HepG2 (cell line): ENCODE data around the gene LYZ. TPM values are rescaled to one million over a fixed set of nuclear protein-coding genes. Genes with fewer than 3 reads are reported as not detected.

Experiments used
- ATAC-seq: fragments of 200-7000 bp; cut with Tn5 transposase; 3 replicates; pipeline ENCODE4 v1.9.1; 2020; ENCODE audit warnings: mild to moderate bottlenecking, moderate library complexity
- BruUV-seq: library from RNA; stranded (reverse); fragments of 400-500 nt; replicated peaks from 2 replicates; lab custom pipeline; 2021; lab: Mats Ljungman, UMichigan
- CTCF ChIA-PET: fragments of 300-600 bp; formaldehyde crosslinking; extraction: SDS; loops from one replicate; lab custom pipeline; 2021; ENCODE audit warnings: low total read pairs, inconsistent platforms, low intra/inter-chr PET ratio; lab: Yijun Ruan, JAX
- POLR2A ChIA-PET: fragments of 350-600 bp; sonication (Branson Sonifier 250); formaldehyde crosslinking; loops from one replicate; lab custom pipeline; 2020; ENCODE audit warnings: antibody characterized with exemption, inconsistent platforms; lab: Yijun Ruan, JAX
- DNase-seq: peaks from one replicate; pipeline ENCODE4 v3.0.0-alpha.2; 2015; ENCODE audit warnings: low spot score
- FAIRE-seq: peaks from 3 replicates; lab custom pipeline; 2011; peaks lifted over from hg19 to GRCh38; lab: Jason Lieb, UNC
- H2AFZ ChIP-seq: one replicate; pipeline ENCODE4 v1.6.1; 2011; ENCODE audit warnings: low read length, inconsistent platforms
- H3K27ac ChIP-seq: fragments of 300-600 bp; 3 replicates; pipeline ENCODE4 v1.8.0; 2011; ENCODE audit warnings: mixed run types, mild to moderate bottlenecking, mixed read lengths, low read length, inconsistent platforms; ENCODE audit not compliant: insufficient read depth; ENCODE audit errors: extremely low read length
- H3K27me3 ChIP-seq, 2 experiments: fragments of 200-600 bp in 1 of 2; 2 replicates in 1 of 2; 3 replicates in 1 of 2; pipeline versions ENCODE4 v1.6.0 to v1.8.0; 2011; ENCODE audit warnings: low read length in 2 of 2, mild to moderate bottlenecking in 2 of 2, moderate library complexity in 2 of 2, inconsistent platforms in 1 of 2; ENCODE audit not compliant: insufficient read depth in 2 of 2, control insufficient read depth in 1 of 2
- H3K36me3 ChIP-seq, 2 experiments: fragments of 200-600 bp in 1 of 2; replicated peaks in 1 of 2; 2 replicates in 1 of 2; 3 replicates in 1 of 2; pipeline versions ENCODE4 v1.5.1 to v1.8.0; 2011; ENCODE audit warnings: low read length in 2 of 2, inconsistent platforms in 1 of 2; ENCODE audit not compliant: insufficient read depth in 2 of 2, control insufficient read depth in 1 of 2
- H3K4me1 ChIP-seq: 2 replicates; pipeline ENCODE4 v1.5.1; 2012; ENCODE audit warnings: low read length, inconsistent platforms; ENCODE audit not compliant: insufficient read depth
- H3K4me2 ChIP-seq: 2 replicates; pipeline ENCODE4 v1.6.0; 2011; ENCODE audit warnings: low read depth, low read length, inconsistent platforms
- H3K4me3 ChIP-seq, 3 experiments: fragments of 200-600 bp in 1 of 3; sonication (generic), shearing (Covaris generic) in 1 of 3; replicated peaks in 1 of 3; 2 replicates each; pipeline ENCODE4 v1.5.1; 2011 to 2016; ENCODE audit warnings: low read length in 3 of 3, inconsistent platforms in 2 of 3, low read depth in 2 of 3, mild to moderate bottlenecking in 2 of 3, control low read depth in 1 of 3, mixed read lengths in 1 of 3; ENCODE audit not compliant: insufficient read depth in 1 of 3
- H3K79me2 ChIP-seq: one replicate; pipeline ENCODE4 v1.6.1; 2011; ENCODE audit warnings: low read length, inconsistent platforms; ENCODE audit not compliant: insufficient read depth
- H3K9ac ChIP-seq: 2 replicates; pipeline ENCODE4 v1.6.0; 2011; ENCODE audit warnings: mild to moderate bottlenecking, low read depth, low read length, inconsistent platforms; ENCODE audit not compliant: insufficient read depth
- H3K9me3 ChIP-seq: 2 replicates; pipeline ENCODE4 v1.5.1; 2012; ENCODE audit warnings: mild to moderate bottlenecking, low read length
- H4K20me1 ChIP-seq: 2 replicates; pipeline ENCODE4 v1.6.0; 2011; ENCODE audit warnings: inconsistent platforms, mild to moderate bottlenecking, low read length, moderate library complexity; ENCODE audit not compliant: insufficient read depth
- DR1 ChIP-seq: sonication (generic); formaldehyde crosslinking; IDR thresholded peaks from 2 replicates; pipeline ENCODE4 v1.8.0; 2021; ENCODE audit warnings: mild to moderate bottlenecking, missing genetic modification reagents, inconsistent platforms
- ELF4 ChIP-seq: sonication (generic); formaldehyde crosslinking; IDR thresholded peaks from 2 replicates; pipeline ENCODE4 v1.5.0; 2020; ENCODE audit warnings: missing genetic modification reagents, mild to moderate bottlenecking, moderate library complexity, borderline replicate concordance
- HOXD1 ChIP-seq: sonication (generic); formaldehyde crosslinking; IDR thresholded peaks from 2 replicates; pipeline ENCODE4 v1.5.0; 2020; ENCODE audit warnings: missing genetic modification reagents
- MIXL1 ChIP-seq: IDR thresholded peaks from 2 replicates; pipeline ENCODE4 v1.6.1; 2016
- MLX ChIP-seq: IDR thresholded peaks from 2 replicates; pipeline ENCODE4 v1.6.1; 2016
- NRL ChIP-seq: sonication (generic); formaldehyde crosslinking; IDR thresholded peaks from 2 replicates; pipeline ENCODE4 v1.5.0; 2020; ENCODE audit warnings: missing genetic modification reagents, mild to moderate bottlenecking, moderate library complexity, borderline replicate concordance
- PAWR ChIP-seq: sonication (generic); formaldehyde crosslinking; IDR thresholded peaks from 2 replicates; pipeline ENCODE4 v1.4.0; 2020; ENCODE audit warnings: missing genetic modification reagents, mild to moderate bottlenecking, borderline replicate concordance
- SKI ChIP-seq: fragments of 450-650 bp; IDR thresholded peaks from one replicate; pipeline ENCODE4 v1.6.1; 2018; ENCODE audit warnings: mild to moderate bottlenecking; ENCODE audit not compliant: partially characterized antibody
- THAP8 ChIP-seq: sonication (generic); formaldehyde crosslinking; IDR thresholded peaks from 2 replicates; pipeline ENCODE4 v1.5.1; 2020; ENCODE audit warnings: missing genetic modification reagents, mild to moderate bottlenecking, borderline replicate concordance
- WIZ ChIP-seq: sonication (generic); formaldehyde crosslinking; IDR thresholded peaks from 2 replicates; pipeline ENCODE4 v1.5.1; 2020; ENCODE audit warnings: mild to moderate bottlenecking, missing genetic modification reagents
- ZNF431 ChIP-seq: sonication (generic); formaldehyde crosslinking; IDR thresholded peaks from 2 replicates; pipeline ENCODE4 v1.9.0; 2022; ENCODE audit warnings: missing genetic modification reagents, low read depth, mild to moderate bottlenecking, borderline replicate concordance
- ZNF546 ChIP-seq: sonication (generic); formaldehyde crosslinking; conservative IDR thresholded peaks from 2 replicates; pipeline ENCODE4 v1.8.1; 2023; ENCODE audit warnings: mild to moderate bottlenecking, missing genetic modification reagents
- ZNF564 ChIP-seq: sonication (generic); formaldehyde crosslinking; IDR thresholded peaks from 2 replicates; pipeline ENCODE4 v1.8.1; 2023; ENCODE audit warnings: mild to moderate bottlenecking, missing genetic modification reagents
- in situ Hi-C: cut with HindIII; loops from 2 replicates; pipeline ENCODE4 v1.10.0; 2017; ENCODE audit warnings: low pct_unique_long_range_greater_than_20kb; ENCODE audit not compliant: extremely low pct_ligation_motif_present
- intact Hi-C: fragments of 100-400 bp; cut with micrococcal nuclease; formaldehyde crosslinking; loops from one replicate; pipeline ENCODE4 v1.10.0; 2022; ENCODE audit not compliant: unreplicated experiment
- polyA plus RNA-seq, 8 experiments: library from polyadenylated mRNA; depleted of rRNA in 3 of 8; stranded (reverse) in 7 of 8; unstranded in 1 of 8; fragments of >200 nt; fragmentation: Illumina TruSeq in 4 of 8; extraction: Trizol in 4 of 8; gene quantifications; 2 replicates each; pipeline versions ENCODE4 v1.2.1 to v1.2.3, GENCODE V29; 2011 to 2016; ENCODE audit warnings: low read depth in 4 of 8, missing spikeins in 1 of 8, mixed read lengths in 1 of 8; ENCODE audit not compliant: insufficient read depth in 1 of 8
- total RNA-seq, 5 experiments: library from RNA; depleted of rRNA; stranded (reverse); fragments of >200 nt; fragmentation: Illumina TruSeq; extraction: Trizol; gene quantifications; 2 replicates each; pipeline ENCODE4 v1.2.3, GENCODE V29; 2016; ENCODE audit warnings: low read depth in 1 of 5
- TF ChIP-seq, protein P1 (sequence below): sonication (generic); formaldehyde crosslinking; IDR thresholded peaks from 2 replicates; pipeline ENCODE4 v1.8.0; 2022; ENCODE audit warnings: missing genetic modification reagents, mild to moderate bottlenecking, moderate library complexity, borderline replicate concordance
- TF ChIP-seq, protein P2 (sequence below): sonication (generic); formaldehyde crosslinking; IDR thresholded peaks from 2 replicates; pipeline ENCODE4 v1.4.0; 2020; ENCODE audit warnings: mild to moderate bottlenecking, missing genetic modification reagents
- TF ChIP-seq, protein P3 (sequence below): sonication (generic); formaldehyde crosslinking; IDR thresholded peaks from 2 replicates; pipeline ENCODE4 v1.5.0; 2020; ENCODE audit warnings: missing genetic modification reagents

The LYZ gene
- total and polyA plus RNA-seq, 2 of the 13 experiments (the other 11 are each of a cell fraction or from before 2014, with no cell fraction given) = 1,788 to 2,054 TPM

- H3K27me3 ChIP-seq = no peaks in the 10 kb centered on the region
- no peak overlapping the region for H3K9ac ChIP-seq
- H3K79me2 ChIP-seq = no peaks in the 10 kb centered on the region
- H3K36me3 ChIP-seq = no peaks in the 10 kb centered on the region
- in situ Hi-C loops (no loop called here), intact Hi-C loops (loop anchor here (10.0 kb wide), 1 partner anchor 184 kb away; no protein-coding TSS in a partner anchor)
- H3K27ac ChIP-seq = peak overlapping the region; percentile 54
- H4K20me1 ChIP-seq = no peaks in the 10 kb centered on the region
- no peak for ATAC-seq
- no peak for DNase-seq
- H3K4me1 ChIP-seq = peaks cover 96% of the 10 kb centered on the region
- CTCF ChIA-PET = no interaction called here
- TF ChIP-seq PAWR (no peak), HOXD1 (no peak), ELF4 (CRISPR knock-in tag) (no peak), ZNF564 (no peak), ZNF546 (CRISPR knock-in tag) (no peak), SKI (no peak), THAP8 (CRISPR knock-in tag) (no peak), NRL (no peak), ZNF431 (no peak), WIZ (CRISPR knock-in tag) (no peak), MLX (CRISPR knock-in tag) (no peak), MIXL1 (CRISPR knock-in tag) (no peak), DR1 (CRISPR knock-in tag) (no peak)
- TF ChIP-seq, protein P1, sequence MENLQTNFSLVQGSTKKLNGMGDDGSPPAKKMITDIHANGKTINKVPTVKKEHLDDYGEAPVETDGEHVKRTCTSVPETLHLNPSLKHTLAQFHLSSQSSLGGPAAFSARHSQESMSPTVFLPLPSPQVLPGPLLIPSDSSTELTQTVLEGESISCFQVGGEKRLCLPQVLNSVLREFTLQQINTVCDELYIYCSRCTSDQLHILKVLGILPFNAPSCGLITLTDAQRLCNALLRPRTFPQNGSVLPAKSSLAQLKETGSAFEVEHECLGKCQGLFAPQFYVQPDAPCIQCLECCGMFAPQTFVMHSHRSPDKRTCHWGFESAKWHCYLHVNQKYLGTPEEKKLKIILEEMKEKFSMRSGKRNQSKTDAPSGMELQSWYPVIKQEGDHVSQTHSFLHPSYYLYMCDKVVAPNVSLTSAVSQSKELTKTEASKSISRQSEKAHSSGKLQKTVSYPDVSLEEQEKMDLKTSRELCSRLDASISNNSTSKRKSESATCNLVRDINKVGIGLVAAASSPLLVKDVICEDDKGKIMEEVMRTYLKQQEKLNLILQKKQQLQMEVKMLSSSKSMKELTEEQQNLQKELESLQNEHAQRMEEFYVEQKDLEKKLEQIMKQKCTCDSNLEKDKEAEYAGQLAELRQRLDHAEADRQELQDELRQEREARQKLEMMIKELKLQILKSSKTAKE (CRISPR knock-in tag) = no peak
- TF ChIP-seq, protein P2, sequence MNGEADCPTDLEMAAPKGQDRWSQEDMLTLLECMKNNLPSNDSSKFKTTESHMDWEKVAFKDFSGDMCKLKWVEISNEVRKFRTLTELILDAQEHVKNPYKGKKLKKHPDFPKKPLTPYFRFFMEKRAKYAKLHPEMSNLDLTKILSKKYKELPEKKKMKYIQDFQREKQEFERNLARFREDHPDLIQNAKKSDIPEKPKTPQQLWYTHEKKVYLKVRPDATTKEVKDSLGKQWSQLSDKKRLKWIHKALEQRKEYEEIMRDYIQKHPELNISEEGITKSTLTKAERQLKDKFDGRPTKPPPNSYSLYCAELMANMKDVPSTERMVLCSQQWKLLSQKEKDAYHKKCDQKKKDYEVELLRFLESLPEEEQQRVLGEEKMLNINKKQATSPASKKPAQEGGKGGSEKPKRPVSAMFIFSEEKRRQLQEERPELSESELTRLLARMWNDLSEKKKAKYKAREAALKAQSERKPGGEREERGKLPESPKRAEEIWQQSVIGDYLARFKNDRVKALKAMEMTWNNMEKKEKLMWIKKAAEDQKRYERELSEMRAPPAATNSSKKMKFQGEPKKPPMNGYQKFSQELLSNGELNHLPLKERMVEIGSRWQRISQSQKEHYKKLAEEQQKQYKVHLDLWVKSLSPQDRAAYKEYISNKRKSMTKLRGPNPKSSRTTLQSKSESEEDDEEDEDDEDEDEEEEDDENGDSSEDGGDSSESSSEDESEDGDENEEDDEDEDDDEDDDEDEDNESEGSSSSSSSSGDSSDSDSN (CRISPR knock-in tag) = no peak
- TF ChIP-seq, protein P3, sequence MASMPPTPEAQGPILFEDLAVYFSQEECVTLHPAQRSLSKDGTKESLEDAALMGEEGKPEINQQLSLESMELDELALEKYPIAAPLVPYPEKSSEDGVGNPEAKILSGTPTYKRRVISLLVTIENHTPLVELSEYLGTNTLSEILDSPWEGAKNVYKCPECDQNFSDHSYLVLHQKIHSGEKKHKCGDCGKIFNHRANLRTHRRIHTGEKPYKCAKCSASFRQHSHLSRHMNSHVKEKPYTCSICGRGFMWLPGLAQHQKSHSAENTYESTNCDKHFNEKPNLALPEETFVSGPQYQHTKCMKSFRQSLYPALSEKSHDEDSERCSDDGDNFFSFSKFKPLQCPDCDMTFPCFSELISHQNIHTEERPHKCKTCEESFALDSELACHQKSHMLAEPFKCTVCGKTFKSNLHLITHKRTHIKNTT (CRISPR knock-in tag) = no peak
- TF ChIP-seq, all 625 proteins: peak for 0
- no TSS peak for BruUV-seq
- peak overlapping the region; percentile 21; the same call in 1 of the 2 replicates for H3K4me2 ChIP-seq
- no peak overlapping the region for H3K4me3 ChIP-seq
- no peaks in the 10 kb centered on the region for H3K9me3 ChIP-seq
- FAIRE-seq = no peak
- no peak overlapping the region for H2AFZ ChIP-seq
- POLR2A ChIA-PET = interaction anchor here (8.2 to 11.9 kb wide), 2 partner anchors 7 to 11 kb away, joined by 94 to 229 read pairs; partner anchors contain the start of gene LYZ
Measured at GRCh38 chr12:69338936-69339335, 9.2 kb upstream of the LYZ start.
